ENCODE data around the gene HDHD5. TPM values are rescaled to one million over a fixed set of nuclear protein-coding genes. Genes with fewer than 3 reads are reported as not detected.

The HDHD5 gene
- total RNA-seq, 1 experiment from 2014 or later: 68.4 TPM

DNA sequence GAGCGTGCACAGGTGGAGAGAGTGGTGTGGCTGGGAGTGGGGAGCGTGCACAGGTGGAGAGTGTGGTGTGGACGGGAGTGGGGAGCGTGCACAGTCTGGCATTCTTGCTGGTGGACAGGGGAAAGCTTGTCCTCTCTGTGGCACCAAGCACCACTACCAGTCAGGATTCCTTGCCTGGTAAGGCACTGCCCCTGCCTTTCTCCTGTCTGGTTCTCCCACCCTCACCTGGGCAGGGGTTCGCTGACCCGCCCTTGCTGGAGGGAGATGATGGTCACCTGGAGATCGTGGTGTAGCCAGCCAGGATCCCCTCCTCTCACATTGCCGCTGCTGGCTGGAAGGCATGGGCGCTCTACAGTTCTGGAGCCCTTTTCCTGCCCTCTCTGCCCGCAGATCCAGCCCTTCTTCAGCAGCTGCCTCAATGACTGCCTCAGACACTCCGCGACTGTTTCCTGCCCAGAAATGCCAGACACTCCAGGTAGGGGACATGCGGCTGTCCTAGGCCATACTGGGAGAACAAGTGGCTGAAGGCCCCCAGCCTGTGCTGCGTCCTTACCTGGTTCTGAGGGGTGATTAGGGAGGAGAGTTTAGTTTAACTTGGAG lies 54.6 kb downstream of the HDHD5 start:
- Histone ChIP-seq H2BK20ac (ENCODE audit: low read depth, low read length, poor library complexity, severe bottlenecking) (no peak overlapping the region), H3K4me1 (ENCODE audit: insufficient read depth, low read length) (no peaks in the 10 kb centered on the region), H3T11ph (ENCODE audit: low read length) (no peak overlapping the region), H3K18ac (ENCODE audit: insufficient read length, low read depth, low read length) (no peak overlapping the region), H3K23ac (ENCODE audit: insufficient read length, low read depth, low read length) (no peak overlapping the region), H4K20me1 (ENCODE audit: control insufficient read depth, insufficient read depth, insufficient read length) (no peaks in the 10 kb centered on the region), H3K79me1 (ENCODE audit: insufficient read depth, low read depth, low read length, poor library complexity, severe bottlenecking) (no peaks in the 10 kb centered on the region), H3K27me3 (ENCODE audit: insufficient read depth, low read length) (no peaks in the 10 kb centered on the region), H3K27ac (ENCODE audit: insufficient read length, low read depth, low read length) (no peak overlapping the region), H2AFZ (ENCODE audit: low read length) (no peak overlapping the region), H3K79me2 (ENCODE audit: insufficient read depth, low read length) (no peaks in the 10 kb centered on the region), H4K5ac (ENCODE audit: insufficient read length, low read depth, low read length) (no peak overlapping the region), H4K8ac (replicated peaks; ENCODE audit: insufficient read length, low read depth, low read length) (no peak overlapping the region), H2AK5ac (ENCODE audit: insufficient read length, low read length) (no peak overlapping the region), H4K91ac (ENCODE audit: insufficient read length, low read depth, low read length) (no peak overlapping the region), H2BK120ac (ENCODE audit: low read depth, low read length, poor library complexity, severe bottlenecking) (no peak overlapping the region), H3K14ac (ENCODE audit: insufficient read depth, low read length) (no peak overlapping the region), H3K9me3 (ENCODE audit: control insufficient read depth, low read depth, low read length) (no peaks in the 10 kb centered on the region), H2BK12ac (ENCODE audit: insufficient read length, low read depth, low read length) (no peak overlapping the region), H3K4me2 (ENCODE audit: insufficient read depth, insufficient read length, low read length) (no peak overlapping the region), H3K9ac (ENCODE audit: extremely low read depth, insufficient read length, low read length) (no peak overlapping the region), H2BK15ac (ENCODE audit: low read depth, low read length) (no peak overlapping the region), H2BK5ac (ENCODE audit: insufficient read length, low read length) (no peak overlapping the region), H3K56ac (ENCODE audit: insufficient read length, low read depth, low read length) (no peak overlapping the region), H3K23me2 (ENCODE audit: insufficient read length, low read depth, low read length, poor library complexity, severe bottlenecking) (no peaks in the 10 kb centered on the region), H3K4ac (ENCODE audit: low read depth, low read length) (no peak overlapping the region)
- no peak for DNase-seq
- H3K9me3 Mint-ChIP-seq: no peaks in the 10 kb centered on the region; a peak in 1 of 5 replicates
- TF ChIP-seq, protein P1, sequence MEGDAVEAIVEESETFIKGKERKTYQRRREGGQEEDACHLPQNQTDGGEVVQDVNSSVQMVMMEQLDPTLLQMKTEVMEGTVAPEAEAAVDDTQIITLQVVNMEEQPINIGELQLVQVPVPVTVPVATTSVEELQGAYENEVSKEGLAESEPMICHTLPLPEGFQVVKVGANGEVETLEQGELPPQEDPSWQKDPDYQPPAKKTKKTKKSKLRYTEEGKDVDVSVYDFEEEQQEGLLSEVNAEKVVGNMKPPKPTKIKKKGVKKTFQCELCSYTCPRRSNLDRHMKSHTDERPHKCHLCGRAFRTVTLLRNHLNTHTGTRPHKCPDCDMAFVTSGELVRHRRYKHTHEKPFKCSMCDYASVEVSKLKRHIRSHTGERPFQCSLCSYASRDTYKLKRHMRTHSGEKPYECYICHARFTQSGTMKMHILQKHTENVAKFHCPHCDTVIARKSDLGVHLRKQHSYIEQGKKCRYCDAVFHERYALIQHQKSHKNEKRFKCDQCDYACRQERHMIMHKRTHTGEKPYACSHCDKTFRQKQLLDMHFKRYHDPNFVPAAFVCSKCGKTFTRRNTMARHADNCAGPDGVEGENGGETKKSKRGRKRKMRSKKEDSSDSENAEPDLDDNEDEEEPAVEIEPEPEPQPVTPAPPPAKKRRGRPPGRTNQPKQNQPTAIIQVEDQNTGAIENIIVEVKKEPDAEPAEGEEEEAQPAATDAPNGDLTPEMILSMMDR (conservative IDR thresholded peaks at IDR 0.05): no peak
- H3K4me3 Mint-ChIP-seq: no peak overlapping the region
- peaks cover 3 to 6% of the 10 kb centered on the region in 2 experiments; a peak in 3 of 4 replicates for H3K4me1 Mint-ChIP-seq
- H3K27ac Mint-ChIP-seq: no peak overlapping the region; a peak in 1 of 7 replicates
- WGBS (ENCODE audit: extremely low coverage, insufficient read length, low lambda C conversion rate): no CpG with 5 or more reads among the region's 14 CpGs
- no peaks in the 10 kb centered on the region for H3K27me3 Mint-ChIP-seq (ENCODE audit: low read depth)
- H3K36me3 Mint-ChIP-seq (ENCODE audit: insufficient read depth in 1 of 3, low read depth in 3 of 3): peaks cover 5 to 32% (median 23%) of the 10 kb centered on the region in 3 experiments; a peak in 6 of 7 replicates
